Esophagus (tissue), 2 donors: ENCODE data around the gene TAS1R3. TPM values are rescaled to one million over a fixed set of nuclear protein-coding genes. Genes with fewer than 3 reads are reported as not detected.

Source experiments
- H3K27ac ChIP-seq, 2 donors: one replicate each; pipeline ENCODE4 v1.5.1; 2013; ENCODE audit warnings: low read depth in 2 of 2, mild to moderate bottlenecking in 2 of 2, inconsistent platforms in 1 of 2, low read length in 1 of 2, moderate library complexity in 1 of 2
- H3K27me3 ChIP-seq, 2 donors: one replicate each; pipeline ENCODE4 v1.6.1; 2013; ENCODE audit warnings: low read length in 2 of 2, control low read depth in 1 of 2, mild to moderate bottlenecking in 1 of 2; ENCODE audit not compliant: insufficient read depth in 2 of 2, control insufficient read depth in 1 of 2
- H3K36me3 ChIP-seq, 2 donors: one replicate each; pipeline ENCODE4 v1.6.1; 2013; ENCODE audit warnings: low read length in 1 of 2; ENCODE audit not compliant: control insufficient read depth in 2 of 2, insufficient read depth in 2 of 2
- H3K4me1 ChIP-seq, 2 donors: one replicate each; pipeline ENCODE4 v1.6.1; 2013; ENCODE audit warnings: low read length in 1 of 2; ENCODE audit not compliant: control insufficient read depth in 2 of 2, insufficient read depth in 2 of 2
- H3K4me3 ChIP-seq, 2 donors: one replicate each; pipeline ENCODE4 v1.5.1; 2013; ENCODE audit warnings: low read length in 2 of 2, mild to moderate bottlenecking in 2 of 2, low read depth in 1 of 2, moderate library complexity in 1 of 2
- H3K9me3 ChIP-seq, 2 donors: one replicate each; pipeline ENCODE4 v1.6.1; 2013; ENCODE audit warnings: mild to moderate bottlenecking in 2 of 2, low read depth in 1 of 2, low read length in 1 of 2, moderate library complexity in 1 of 2; ENCODE audit not compliant: control insufficient read depth in 2 of 2, insufficient read depth in 1 of 2
- WGBS, 2 donors: extraction: QIAGEN DNeasy Blood & Tissue Kit; methylation state at CpG; one replicate each; pipeline ENCODE4 v1.1.7; 2013; 5-methylcytosine and 5-hydroxymethylcytosine counted together
- polyA plus RNA-seq, 2 donors: library from polyadenylated mRNA; stranded (reverse); fragments of 200-250 nt; gene quantifications; one replicate each; pipeline ENCODE4 v1.2.3, GENCODE V29; 2013
- donor health status: healthy with polysubstance abuse.
- donor health status: Bipolar disorder and iron deficiency.

The TAS1R3 gene
- polyA plus RNA-seq, 2 donors = 0.28 to 1.9 TPM

DNA sequence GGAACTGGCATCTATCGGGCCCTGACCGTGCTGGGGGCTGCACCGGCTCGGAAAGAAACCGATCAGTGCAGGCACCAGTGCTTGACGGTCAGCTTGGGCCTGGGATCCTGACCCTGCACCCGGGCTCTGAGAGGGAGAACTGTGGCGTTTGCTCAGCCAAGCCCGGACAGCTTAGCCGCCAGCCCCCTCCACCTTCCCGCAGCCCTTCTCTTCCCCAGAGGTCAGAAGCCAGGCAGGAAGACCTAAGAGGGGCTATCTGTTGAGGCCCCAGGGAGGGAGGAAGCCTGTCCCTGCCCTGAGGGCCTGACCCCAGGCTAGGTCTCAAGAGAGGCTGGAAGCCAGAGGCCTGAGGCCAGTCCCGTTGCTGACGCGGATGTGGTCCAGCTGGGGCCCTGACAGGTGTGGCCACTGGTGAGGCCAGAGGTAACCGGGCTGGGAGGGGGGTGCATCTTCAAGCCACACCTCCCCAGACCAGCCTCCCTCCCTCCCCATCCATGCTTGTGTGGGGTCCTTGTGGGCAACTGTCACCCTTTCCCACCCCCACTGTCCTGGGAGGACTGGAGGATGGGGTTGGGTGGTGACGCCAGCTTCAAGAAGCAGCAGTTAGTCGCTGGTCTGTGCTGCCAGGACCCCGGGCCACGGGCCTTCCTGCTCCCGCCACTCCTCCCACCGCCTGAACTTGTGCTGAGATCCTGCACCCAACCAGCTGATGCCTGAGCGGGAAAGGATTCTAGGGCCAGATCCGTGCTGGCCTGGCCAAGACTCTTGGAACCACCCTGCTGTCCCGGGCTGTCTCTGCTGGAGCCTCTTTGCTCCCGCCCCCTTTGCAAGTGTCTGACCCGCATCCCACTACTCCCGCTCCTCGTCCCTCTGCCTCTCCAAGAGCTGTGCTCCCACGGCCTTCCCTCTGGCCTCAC lies 20.7 kb downstream of the TAS1R3 start:
- no peak overlapping the region for H3K4me3 ChIP-seq

GRCh38 chr1:1352786-1353388 lies 21.8 kb downstream of the TAS1R3 start:
- Histone ChIP-seq H3K4me3 (no peak overlapping the region), H3K36me3 (no peaks in the 10 kb centered on the region), H3K4me1 (peaks cover 12 to 19% of the 10 kb centered on the region in 2 donors), H3K9me3 (no peaks in the 10 kb centered on the region), H3K27ac (no peak overlapping the region), H3K27me3 (peaks cover 0 to 3% of the 10 kb centered on the region in 2 donors)
- 20 to 23% methylated on average over 4 to 5 of the region's 5 CpGs for WGBS, 2 donors

More for the DNA sequence above, 20.7 kb downstream of the TAS1R3 start:
- Histone ChIP-seq H3K4me1 (peaks cover 13 to 24% of the 10 kb centered on the region in 2 donors), H3K27me3 (peaks cover 0 to 3% of the 10 kb centered on the region in 2 donors), H3K9me3 (no peaks in the 10 kb centered on the region), H3K36me3 (no peaks in the 10 kb centered on the region), H3K27ac (peak overlapping the region in 1 of 2 donors; percentile 42)
- WGBS, 2 donors = 50 to 58% methylated on average over 24 to 29 of the region's 29 CpGs

DNA sequence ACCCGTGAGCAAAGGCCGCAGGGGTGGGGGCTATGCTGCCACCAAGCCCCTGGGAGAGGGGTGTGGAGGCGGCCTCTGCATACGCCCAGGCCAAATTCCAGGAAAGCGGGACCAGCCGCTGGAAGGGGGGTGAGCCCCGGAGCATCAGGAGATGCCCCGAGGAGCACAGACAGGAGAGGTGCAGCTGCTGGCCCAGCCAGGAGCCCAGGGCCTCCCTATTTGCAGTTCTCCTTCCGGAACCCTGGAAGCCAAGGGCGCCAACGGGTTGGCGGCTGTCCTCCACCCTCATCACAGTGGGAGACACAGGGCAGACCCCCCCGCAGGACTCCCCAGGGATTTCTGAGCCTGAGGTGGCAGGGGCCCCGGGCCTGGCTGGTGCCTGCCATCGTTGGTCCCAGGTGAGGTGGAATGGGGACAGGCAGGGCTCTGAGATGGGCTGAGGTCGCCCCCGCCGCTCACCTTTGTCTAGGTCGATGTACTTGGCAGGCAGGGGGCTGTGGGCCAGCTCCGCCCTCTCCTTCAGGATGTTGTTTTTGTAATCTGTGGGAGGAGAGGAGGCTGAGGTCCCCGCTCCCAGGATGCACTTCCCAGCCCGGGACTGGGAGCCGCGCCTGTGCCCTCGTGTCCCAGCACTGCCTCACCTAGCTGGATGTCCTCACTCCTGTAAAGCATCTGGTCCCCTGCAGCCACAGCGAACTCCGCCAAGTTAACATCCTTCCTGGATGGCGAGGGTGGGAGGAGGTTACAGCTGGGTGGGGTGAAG lies 22.5 kb downstream of the TAS1R3 start:
- no peak overlapping the region for H3K27ac ChIP-seq
- H3K4me3 ChIP-seq = no peak overlapping the region
- H3K27me3 ChIP-seq = peaks cover 0 to 3% of the 10 kb centered on the region in 2 donors
- H3K36me3 ChIP-seq = no peaks in the 10 kb centered on the region
- H3K9me3 ChIP-seq = no peaks in the 10 kb centered on the region
- WGBS, 2 donors = 17 to 28% methylated on average over 28 of the region's 28 CpGs
- peaks cover 9 to 21% of the 10 kb centered on the region in 2 donors for H3K4me1 ChIP-seq

GRCh38 chr1:1354271-1355247 lies 23.5 kb downstream of the TAS1R3 start:
- 36 to 37% methylated on average over 77 to 116 of the region's 116 CpGs for WGBS, 2 donors
- Histone ChIP-seq H3K4me3 (no peak overlapping the region), H3K27me3 (peaks cover 0 to 3% of the 10 kb centered on the region in 2 donors), H3K4me1 (peaks cover 9 to 24% of the 10 kb centered on the region in 2 donors), H3K36me3 (no peaks in the 10 kb centered on the region), H3K9me3 (no peaks in the 10 kb centered on the region), H3K27ac (no peak overlapping the region)

DNA sequence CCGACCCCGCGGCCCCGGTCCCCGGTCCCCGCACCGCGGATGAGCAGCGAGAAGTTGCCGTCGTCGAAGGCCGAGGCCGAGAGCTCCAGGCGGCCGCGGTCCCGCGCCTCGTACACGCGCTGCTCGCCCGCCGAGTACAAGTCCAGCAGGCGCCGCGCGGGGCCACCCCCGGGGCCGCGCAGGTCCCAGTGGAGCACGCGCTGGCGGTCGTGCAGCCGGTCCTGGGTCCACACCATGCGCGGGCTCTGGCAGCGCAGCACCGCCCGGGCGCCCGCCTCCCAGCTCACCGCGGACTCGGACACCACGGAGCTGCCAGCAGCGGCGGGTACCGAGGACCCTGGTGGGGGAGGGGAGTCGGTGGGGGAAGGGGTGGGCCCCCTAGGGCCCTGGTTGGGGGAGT lies 24.3 kb downstream of the TAS1R3 start:
- WGBS, 2 donors = 5 to 7% methylated on average over 34 to 52 of the region's 52 CpGs
- no peak overlapping the region for H3K27ac ChIP-seq
- no peaks in the 10 kb centered on the region for H3K9me3 ChIP-seq
- no peak overlapping the region for H3K4me3 ChIP-seq
- H3K36me3 ChIP-seq = no peaks in the 10 kb centered on the region
- H3K4me1 ChIP-seq = peaks cover 9 to 24% of the 10 kb centered on the region in 2 donors
- peaks cover 0 to 3% of the 10 kb centered on the region in 2 donors for H3K27me3 ChIP-seq

DNA sequence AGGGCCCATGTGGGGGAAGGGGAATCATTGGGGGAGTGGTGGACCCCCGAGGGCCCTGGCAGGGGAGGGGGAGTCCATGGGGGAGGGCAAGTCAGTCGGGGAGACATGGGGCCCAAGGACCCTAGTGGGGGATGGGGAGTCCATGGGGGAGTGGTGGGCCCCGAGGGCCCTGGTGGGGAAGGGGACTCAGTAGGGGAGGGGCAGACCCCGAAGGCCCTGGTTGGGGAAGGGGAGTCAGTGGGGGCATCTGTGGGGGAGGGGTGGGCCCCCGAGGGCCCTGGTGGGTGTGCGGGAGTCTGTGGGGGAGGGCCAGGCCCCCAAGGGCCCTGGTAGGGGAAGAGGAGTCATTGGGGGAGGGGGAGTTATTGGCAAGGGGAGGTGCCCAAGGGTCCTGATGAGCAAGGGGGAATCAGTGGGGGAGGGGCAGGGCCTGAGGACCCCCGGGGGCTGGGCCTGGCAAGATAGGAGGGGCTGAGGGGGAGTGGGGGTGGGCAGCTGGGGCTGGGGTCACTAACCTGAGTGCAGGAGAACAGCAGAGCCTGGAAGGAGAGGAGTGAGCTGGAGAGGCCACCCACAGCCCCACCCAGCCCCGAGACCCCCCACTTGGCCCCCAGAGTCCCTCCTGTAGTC lies 25.2 kb downstream of the TAS1R3 start:
- peak overlapping the region in 1 of 2 donors; percentile 68 for H3K27ac ChIP-seq
- H3K4me1 ChIP-seq = peaks cover 9 to 24% of the 10 kb centered on the region in 2 donors
- no peaks in the 10 kb centered on the region for H3K9me3 ChIP-seq
- 31 to 40% methylated on average over 8 of the region's 8 CpGs for WGBS, 2 donors
- peak overlapping the region in 1 of 2 donors; percentile 11 for H3K4me3 ChIP-seq
- peaks cover 0 to 3% of the 10 kb centered on the region in 2 donors for H3K27me3 ChIP-seq
- H3K36me3 ChIP-seq = no peaks in the 10 kb centered on the region

DNA sequence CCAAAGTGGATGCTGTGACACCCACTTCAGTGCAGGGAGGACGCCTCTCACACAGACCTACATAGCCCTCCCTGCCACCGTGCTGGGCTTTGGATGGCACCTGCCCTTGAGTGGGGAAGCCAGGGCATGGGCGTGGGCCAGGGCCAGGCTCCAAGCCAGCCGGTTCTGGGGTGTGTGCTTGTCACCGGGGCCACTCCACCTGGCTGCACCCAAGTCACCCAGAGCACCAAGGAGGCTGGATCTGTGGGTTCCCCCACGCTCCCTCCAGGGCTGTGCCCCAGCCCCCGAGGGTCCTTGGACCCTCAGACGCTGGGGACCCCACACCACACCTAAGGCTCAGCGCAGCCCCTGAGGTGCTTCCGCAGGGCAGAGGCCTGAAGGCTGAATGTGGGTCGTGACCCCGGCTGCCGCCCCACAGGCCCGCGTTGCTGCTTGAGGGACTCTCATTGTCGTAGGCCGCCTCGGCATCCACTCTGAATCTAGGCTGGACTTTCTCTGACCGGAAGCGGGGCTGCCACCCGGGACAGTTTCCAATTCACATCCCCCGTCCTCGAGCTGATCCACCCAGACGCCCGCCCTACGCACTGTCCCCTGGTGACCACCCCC lies 25.8 kb downstream of the TAS1R3 start:
- Histone ChIP-seq H3K36me3 (no peaks in the 10 kb centered on the region), H3K4me3 (peak overlapping the region; percentile 11 to 34), H3K27ac (peak overlapping the region; percentile 58 to 74), H3K4me1 (peaks cover 9 to 24% of the 10 kb centered on the region in 2 donors), H3K27me3 (peaks cover 0 to 3% of the 10 kb centered on the region in 2 donors), H3K9me3 (no peaks in the 10 kb centered on the region)
- 47 to 51% methylated on average over 25 to 26 of the region's 26 CpGs for WGBS, 2 donors

DNA sequence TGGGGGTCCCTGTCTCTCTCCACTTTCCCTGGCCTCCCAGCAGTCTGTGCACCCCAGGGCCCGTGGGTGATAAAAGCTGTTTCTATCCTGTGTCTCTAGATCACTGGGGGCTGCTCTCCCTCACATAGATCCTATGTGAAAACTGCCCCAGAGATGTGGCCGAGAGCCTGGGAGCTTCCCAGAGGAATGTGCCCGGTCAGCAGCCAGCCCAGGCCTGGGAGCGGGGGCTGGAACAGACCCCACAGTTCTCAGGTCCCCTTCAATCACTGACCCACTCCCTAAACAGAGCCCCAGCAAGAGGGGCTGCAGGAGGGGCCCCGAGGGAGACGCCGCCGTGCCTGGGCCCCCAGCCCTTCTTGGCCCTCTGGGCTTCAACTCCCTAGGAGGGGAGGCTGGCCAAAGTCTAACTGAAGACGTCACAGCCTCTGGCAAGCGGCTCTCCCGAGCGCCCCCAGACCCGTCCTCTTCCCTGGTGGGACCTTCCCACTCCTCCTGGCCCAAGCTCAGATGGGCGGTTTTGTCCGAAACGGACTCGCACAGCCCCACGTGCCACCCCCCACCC lies 26.9 kb downstream of the TAS1R3 start:
- H3K27ac ChIP-seq = peak overlapping the region; percentile 74 to 78
- H3K4me3 ChIP-seq = peak overlapping the region; percentile 7 to 31
- 19 to 23% methylated on average over 17 of the region's 18 CpGs for WGBS, 2 donors
- H3K4me1 ChIP-seq = peaks cover 9 to 24% of the 10 kb centered on the region in 2 donors
- peaks cover 0 to 3% of the 10 kb centered on the region in 2 donors for H3K27me3 ChIP-seq
- no peaks in the 10 kb centered on the region for H3K9me3 ChIP-seq
- no peaks in the 10 kb centered on the region for H3K36me3 ChIP-seq
